PC-3 (cell line): ENCODE data around the gene AGXT. TPM values are rescaled to one million over a fixed set of nuclear protein-coding genes. Genes with fewer than 3 reads are reported as not detected.

ENCODE experiments used
- ATAC-seq: fragments of 200-7000 bp; cut with Tn5 transposase; 2 replicates; pipeline ENCODE4 v1.9.1; 2020; ENCODE audit warnings: mild to moderate bottlenecking, moderate library complexity
- BruUV-seq: library from RNA; stranded (reverse); fragments of 400-500 nt; replicated peaks from 2 replicates; lab custom pipeline; 2021; lab: Mats Ljungman, UMichigan
- CTCF ChIA-PET: fragments of 300-600 bp; sonication (Branson Sonifier 250); formaldehyde crosslinking; loops from one replicate; lab custom pipeline; 2022; ENCODE audit warnings: antibody characterized with exemption; lab: Charles Lee
- POLR2A ChIA-PET: fragments of 300-600 bp; sonication (Branson Sonifier 250); formaldehyde crosslinking; loops from one replicate; lab custom pipeline; 2022; ENCODE audit warnings: antibody characterized with exemption; ENCODE audit not compliant: unreplicated experiment; lab: Charles Lee
- DNase-seq: peaks from one replicate; pipeline ENCODE4 v3.0.0-alpha.2; 2015
- H2AFZ ChIP-seq: fragments of 300-600 bp; sonication (generic); 2 replicates; pipeline ENCODE4 v1.6.0; 2016; ENCODE audit warnings: antibody characterized with exemption, low read length
- H3F3A ChIP-seq: fragments of 300-600 bp; sonication (generic); one replicate; pipeline ENCODE4 v1.6.0; 2017; ENCODE audit warnings: antibody characterized with exemption, low read length, control low read depth, mild to moderate bottlenecking; ENCODE audit not compliant: unreplicated experiment
- H3K27ac ChIP-seq: fragments of 300-600 bp; sonication (generic); 2 replicates; pipeline ENCODE4 v1.5.1; 2016; ENCODE audit warnings: mild to moderate bottlenecking, low read length
- H3K27me3 ChIP-seq: fragments of 300-600 bp; sonication (generic); 2 replicates; pipeline ENCODE4 v1.6.1; 2016; ENCODE audit warnings: low read length, mixed read lengths
- H3K36me3 ChIP-seq: fragments of 300-600 bp; sonication (generic); 2 replicates; pipeline ENCODE4 v1.6.1; 2016; ENCODE audit warnings: low read depth, mixed run types, low read length, mixed read lengths
- H3K4me1 ChIP-seq: fragments of 300-600 bp; sonication (generic); 2 replicates; pipeline ENCODE4 v1.5.1; 2016; ENCODE audit warnings: low read length; ENCODE audit not compliant: insufficient read depth
- H3K4me2 ChIP-seq: fragments of 300-600 bp; sonication (generic); 2 replicates; pipeline ENCODE4 v1.6.0; 2016; ENCODE audit warnings: low read length
- H3K4me3 ChIP-seq: fragments of 300-600 bp; sonication (generic); 2 replicates; pipeline ENCODE4 v1.5.1; 2016; ENCODE audit warnings: mild to moderate bottlenecking, low read length, mixed read lengths
- H3K79me2 ChIP-seq: fragments of 300-600 bp; sonication (generic); 2 replicates; pipeline ENCODE4 v1.6.1; 2017; ENCODE audit warnings: low read length, mixed read lengths
- H3K9ac ChIP-seq: fragments of 300-600 bp; sonication (generic); 2 replicates; pipeline ENCODE4 v1.6.0; 2016; ENCODE audit warnings: mild to moderate bottlenecking, low read length
- H3K9me2 ChIP-seq: fragments of 300-600 bp; sonication (generic); replicated peaks from 2 replicates; pipeline ENCODE4 v1.6.1; 2016; ENCODE audit warnings: mixed run types, low read length, mixed read lengths
- H3K9me3 ChIP-seq: fragments of 300-600 bp; sonication (generic); 2 replicates; pipeline ENCODE4 v1.6.1; 2016; ENCODE audit warnings: low read length, mixed read lengths
- H4K20me1 ChIP-seq: fragments of 300-600 bp; sonication (generic); 2 replicates; pipeline ENCODE4 v1.6.1; 2016; ENCODE audit warnings: low read length, mixed read lengths
- EZH2 ChIP-seq: fragments of 300-600 bp; sonication (generic); IDR thresholded peaks from one replicate; pipeline ENCODE4 v1.6.1; 2017; ENCODE audit warnings: antibody characterized with exemption, mild to moderate bottlenecking, low read length; ENCODE audit not compliant: unreplicated experiment
- EZH2phosphoT487 ChIP-seq: fragments of 300-600 bp; sonication (generic); IDR thresholded peaks from 2 replicates; pipeline ENCODE4 v1.6.1; 2018; ENCODE audit warnings: mild to moderate bottlenecking, antibody characterized with exemption, low read length, borderline replicate concordance
- intact Hi-C: fragments of 100-400 bp; cut with micrococcal nuclease; formaldehyde crosslinking; loops from 2 replicates; pipeline ENCODE4 v1.9.0; 2023
- total RNA-seq: library from RNA; depleted of rRNA; stranded (reverse); fragments of >200 nt; gene quantifications from 2 replicates; pipeline ENCODE4 v1.2.3, GENCODE V29; 2014
- TF ChIP-seq, protein P1 (sequence below): fragments of 300-600 bp; sonication (generic); conservative IDR thresholded peaks from 2 replicates; pipeline ENCODE4 v1.5.1; 2017; ENCODE audit warnings: antibody characterized with exemption, low read depth, mild to moderate bottlenecking, low read length

The AGXT gene
- total RNA-seq, 1 experiment from 2014 or later, result not detected

DNA sequence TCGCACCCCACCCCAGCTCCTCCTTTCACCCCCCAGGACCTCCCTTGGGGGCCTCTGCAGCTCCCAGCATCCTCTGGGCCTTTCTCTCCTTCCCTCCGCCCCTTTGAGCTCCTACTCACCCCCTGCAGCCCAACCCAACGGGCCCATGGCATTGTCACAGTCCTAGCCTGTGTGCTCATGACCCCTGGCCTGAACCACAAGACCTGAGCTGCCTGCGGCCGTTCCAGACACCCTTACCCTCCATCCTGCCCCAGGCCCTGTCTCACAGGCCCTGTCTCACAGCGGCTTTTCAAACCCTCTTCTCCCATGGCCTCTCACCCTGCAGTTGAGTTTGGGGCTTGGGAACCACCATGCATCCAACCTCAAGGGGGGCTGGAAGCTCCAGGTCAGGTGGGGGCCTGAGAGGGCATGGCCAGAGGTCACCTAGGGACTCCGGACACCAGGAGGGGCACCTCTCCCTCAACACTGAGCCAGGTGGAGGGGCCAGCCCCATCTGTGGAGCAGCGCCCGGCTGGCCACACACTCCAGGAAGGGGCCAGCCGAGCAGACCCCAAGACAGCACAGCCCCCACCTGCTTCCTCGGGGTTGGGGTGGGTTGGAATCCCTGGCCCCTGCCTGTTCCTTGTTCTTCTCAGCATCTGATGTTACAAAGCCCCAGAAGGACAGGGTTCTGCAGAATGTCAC lies 20.4 kb downstream of the AGXT start:
- POLR2A ChIA-PET, result no interaction called here

DNA sequence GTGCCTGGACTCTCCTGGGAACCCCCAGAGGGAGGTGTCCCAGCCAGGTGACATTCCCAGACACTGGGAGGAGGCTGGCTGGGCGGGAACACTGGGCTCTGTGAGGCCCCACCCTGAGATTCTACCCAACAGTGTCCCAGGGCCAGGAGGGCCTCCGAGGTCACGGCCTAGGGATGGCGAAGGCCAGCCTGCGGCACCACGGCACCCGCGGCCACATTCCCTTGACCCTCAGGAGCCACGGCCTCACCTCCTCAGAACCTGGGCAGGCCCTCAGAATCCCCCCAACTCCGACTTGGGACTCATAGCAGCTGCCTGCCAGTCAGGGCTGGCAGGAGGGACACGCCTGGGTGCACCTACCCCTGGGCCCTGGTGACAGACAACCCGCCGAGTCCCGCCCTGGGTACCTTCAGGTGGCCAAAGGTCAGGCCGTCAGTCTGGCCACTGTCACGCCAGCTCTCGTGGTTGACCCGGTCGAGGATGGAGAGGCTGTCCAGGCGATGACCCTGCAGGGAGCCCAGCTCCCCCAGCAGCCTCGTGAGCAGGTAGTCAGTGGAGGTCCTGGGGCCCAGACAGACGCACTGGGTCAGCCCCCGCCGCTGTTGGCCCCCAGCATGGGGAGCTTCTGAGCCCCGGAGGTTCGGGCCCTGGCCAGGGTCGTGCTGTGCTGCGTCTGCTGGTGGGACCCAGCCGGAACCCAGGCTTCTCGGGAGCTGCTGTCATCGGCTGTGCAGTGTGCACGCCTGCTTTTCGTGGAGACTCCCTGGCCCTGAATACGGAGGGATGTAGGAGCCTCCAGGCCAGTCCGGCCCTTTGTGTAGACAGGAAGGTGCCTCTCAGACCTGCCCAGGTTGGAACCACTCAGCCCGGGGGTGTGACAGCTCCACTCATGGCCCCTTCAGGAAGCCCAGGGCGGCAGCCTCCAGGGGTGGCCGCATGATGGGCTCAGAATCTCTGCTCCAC lies 21.3 kb downstream of the AGXT start:
- CTCF ChIA-PET, result no interaction called here

More for the DNA sequence above, 20.4 kb downstream of the AGXT start:
- intact Hi-C loops, result no loop called here
- H3K9ac ChIP-seq, result no peak overlapping the region
- no peaks in the 10 kb centered on the region for H3K9me3 ChIP-seq
- TF ChIP-seq EZH2phosphoT487, result no peak
- no peak for TF ChIP-seq EZH2
- TF ChIP-seq, protein P1, sequence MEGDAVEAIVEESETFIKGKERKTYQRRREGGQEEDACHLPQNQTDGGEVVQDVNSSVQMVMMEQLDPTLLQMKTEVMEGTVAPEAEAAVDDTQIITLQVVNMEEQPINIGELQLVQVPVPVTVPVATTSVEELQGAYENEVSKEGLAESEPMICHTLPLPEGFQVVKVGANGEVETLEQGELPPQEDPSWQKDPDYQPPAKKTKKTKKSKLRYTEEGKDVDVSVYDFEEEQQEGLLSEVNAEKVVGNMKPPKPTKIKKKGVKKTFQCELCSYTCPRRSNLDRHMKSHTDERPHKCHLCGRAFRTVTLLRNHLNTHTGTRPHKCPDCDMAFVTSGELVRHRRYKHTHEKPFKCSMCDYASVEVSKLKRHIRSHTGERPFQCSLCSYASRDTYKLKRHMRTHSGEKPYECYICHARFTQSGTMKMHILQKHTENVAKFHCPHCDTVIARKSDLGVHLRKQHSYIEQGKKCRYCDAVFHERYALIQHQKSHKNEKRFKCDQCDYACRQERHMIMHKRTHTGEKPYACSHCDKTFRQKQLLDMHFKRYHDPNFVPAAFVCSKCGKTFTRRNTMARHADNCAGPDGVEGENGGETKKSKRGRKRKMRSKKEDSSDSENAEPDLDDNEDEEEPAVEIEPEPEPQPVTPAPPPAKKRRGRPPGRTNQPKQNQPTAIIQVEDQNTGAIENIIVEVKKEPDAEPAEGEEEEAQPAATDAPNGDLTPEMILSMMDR, result no peak
- no peaks in the 10 kb centered on the region for H3K79me2 ChIP-seq
- H3K27ac ChIP-seq, result no peak overlapping the region
- BruUV-seq, result no TSS peak
- no peaks in the 10 kb centered on the region for H3K27me3 ChIP-seq
- H3K4me3 ChIP-seq, result no peak overlapping the region
- H3F3A ChIP-seq, result no peaks in the 10 kb centered on the region
- H2AFZ ChIP-seq, result no peak overlapping the region
- H3K9me2 ChIP-seq, result no peaks in the 10 kb centered on the region
- H3K4me2 ChIP-seq, result no peak overlapping the region
- CTCF ChIA-PET, result no interaction called here
- ATAC-seq, result no peak
- H3K4me1 ChIP-seq, result peaks cover 5% of the 10 kb centered on the region; the same call in 1 of the 2 replicates
- no peak for DNase-seq
- H4K20me1 ChIP-seq, result no peaks in the 10 kb centered on the region
- H3K36me3 ChIP-seq, result no peaks in the 10 kb centered on the region

More for the DNA sequence above, 21.3 kb downstream of the AGXT start:
- H3K27me3 ChIP-seq, result no peaks in the 10 kb centered on the region
- H3K79me2 ChIP-seq, result no peaks in the 10 kb centered on the region
- POLR2A ChIA-PET, result no interaction called here
- intact Hi-C loops, result no loop called here
- ATAC-seq (no peak), DNase-seq (no peak)
- H3K27ac ChIP-seq, result no peak overlapping the region
- H3K4me2 ChIP-seq, result no peak overlapping the region
- no peaks in the 10 kb centered on the region for H3K36me3 ChIP-seq
- H3K9ac ChIP-seq, result no peak overlapping the region
- H3K9me2 ChIP-seq, result no peaks in the 10 kb centered on the region
- no peak overlapping the region for H2AFZ ChIP-seq
- H3K9me3 ChIP-seq, result no peaks in the 10 kb centered on the region
- no peaks in the 10 kb centered on the region for H3F3A ChIP-seq
- no peak overlapping the region for H3K4me3 ChIP-seq
- H4K20me1 ChIP-seq, result no peaks in the 10 kb centered on the region
- no peak for TF ChIP-seq EZH2phosphoT487
- TF ChIP-seq, protein P1, result no peak
- TF ChIP-seq EZH2, result no peak
- BruUV-seq, result no TSS peak
- H3K4me1 ChIP-seq, result peaks cover 6% of the 10 kb centered on the region; the same call in 1 of the 2 replicates
